ENCODE results near the gene MAGEB18.

The MAGEB18 gene

DNA sequence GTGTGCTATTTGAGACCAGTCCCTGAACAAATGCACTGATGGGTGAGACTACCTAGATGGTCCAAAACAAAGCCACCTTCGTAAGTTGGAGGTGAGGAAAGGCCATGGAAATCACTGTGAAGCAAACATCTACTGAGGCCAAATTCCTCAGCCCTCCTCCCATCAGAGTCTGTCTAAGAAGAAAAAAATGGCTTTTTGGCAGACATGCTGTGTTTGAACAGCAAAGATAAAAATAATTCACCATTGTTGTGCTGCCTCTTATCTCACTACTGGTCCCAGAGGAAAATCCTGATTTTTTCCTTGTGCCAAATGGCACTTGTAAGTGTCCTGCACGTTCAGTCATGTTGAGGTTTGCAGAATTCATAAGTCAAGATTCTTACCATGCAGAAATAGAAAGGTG is 7.9 kb downstream of the MAGEB18 start:
- TF ChIP-seq GFI1B (tag by site-specific recombination; IDR thresholded peaks at IDR 0.05) (no peak), ZNF596 (tag by site-specific recombination; IDR thresholded peaks at IDR 0.05) (no peak), ZNF692 (tag by site-specific recombination; IDR thresholded peaks at IDR 0.05) (no peak), ZNF335 (tag by site-specific recombination; conservative IDR thresholded peaks at IDR 0.05) (no peak), ZFP69B (tag by site-specific recombination; IDR thresholded peaks at IDR 0.05) (no peak), HOXD13 (CRISPR knock-in tag; IDR thresholded peaks at IDR 0.05; ENCODE audit: borderline replicate concordance) (no peak), ZNF121 (tag by site-specific recombination; IDR thresholded peaks at IDR 0.05) (no peak), ZNF175 (tag by site-specific recombination; IDR thresholded peaks at IDR 0.05) (no peak), HOXC10 (CRISPR knock-in tag; IDR thresholded peaks at IDR 0.05) (no peak), ZNF354C (tag by site-specific recombination; IDR thresholded peaks at IDR 0.05; ENCODE audit: borderline replicate concordance, low read depth) (no peak), ZSCAN30 (tag by site-specific recombination; IDR thresholded peaks at IDR 0.05) (no peak), ZNF248 (tag by site-specific recombination; IDR thresholded peaks at IDR 0.05) (no peak), ZFHX2 (tag by site-specific recombination; conservative IDR thresholded peaks at IDR 0.05) (no peak), ZNF37A (tag by site-specific recombination; IDR thresholded peaks at IDR 0.05) (no peak), ZNF146 (tag by site-specific recombination; IDR thresholded peaks at IDR 0.05) (no peak), ZNF600 (tag by site-specific recombination; IDR thresholded peaks at IDR 0.05) (no peak)
- TF ChIP-seq, protein P1, sequence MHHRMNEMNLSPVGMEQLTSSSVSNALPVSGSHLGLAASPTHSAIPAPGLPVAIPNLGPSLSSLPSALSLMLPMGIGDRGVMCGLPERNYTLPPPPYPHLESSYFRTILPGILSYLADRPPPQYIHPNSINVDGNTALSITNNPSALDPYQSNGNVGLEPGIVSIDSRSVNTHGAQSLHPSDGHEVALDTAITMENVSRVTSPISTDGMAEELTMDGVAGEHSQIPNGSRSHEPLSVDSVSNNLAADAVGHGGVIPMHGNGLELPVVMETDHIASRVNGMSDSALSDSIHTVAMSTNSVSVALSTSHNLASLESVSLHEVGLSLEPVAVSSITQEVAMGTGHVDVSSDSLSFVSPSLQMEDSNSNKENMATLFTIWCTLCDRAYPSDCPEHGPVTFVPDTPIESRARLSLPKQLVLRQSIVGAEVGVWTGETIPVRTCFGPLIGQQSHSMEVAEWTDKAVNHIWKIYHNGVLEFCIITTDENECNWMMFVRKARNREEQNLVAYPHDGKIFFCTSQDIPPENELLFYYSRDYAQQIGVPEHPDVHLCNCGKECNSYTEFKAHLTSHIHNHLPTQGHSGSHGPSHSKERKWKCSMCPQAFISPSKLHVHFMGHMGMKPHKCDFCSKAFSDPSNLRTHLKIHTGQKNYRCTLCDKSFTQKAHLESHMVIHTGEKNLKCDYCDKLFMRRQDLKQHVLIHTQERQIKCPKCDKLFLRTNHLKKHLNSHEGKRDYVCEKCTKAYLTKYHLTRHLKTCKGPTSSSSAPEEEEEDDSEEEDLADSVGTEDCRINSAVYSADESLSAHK (tag by site-specific recombination; IDR thresholded peaks at IDR 0.05) = no peak
- POLR2A ChIA-PET = no interaction called here

GRCh38 chrX:26160301-26160700 is 22.2 kb downstream of the MAGEB18 start, which contains the start of gene MAGEB6B:
MAGEB6B (plus strand) TSS chrX:26160601; CDS start chrX:26160601, 0 bp downstream.
- no peak within 1 kb of the TSS for H3K27ac ChIP-seq (ENCODE audit: extremely low read depth, low read depth, low read length)
- POLR2A ChIA-PET = no interaction called here
- H3K4me3 ChIP-seq (ENCODE audit: low read depth, low read length) = no peak within 1 kb of the TSS
- CTCF ChIA-PET = no interaction called here
- no peaks in the 10 kb centered on the region for H3K9me3 ChIP-seq (ENCODE audit: control insufficient read depth, insufficient read depth, low read depth, low read length)
- TF ChIP-seq ZBTB48 (tag by site-specific recombination; IDR thresholded peaks at IDR 0.05) (no peak), PBX3 (CRISPR knock-in tag; IDR thresholded peaks at IDR 0.05) (no peak)
- no peaks in the 10 kb centered on the region for H3K4me1 ChIP-seq (ENCODE audit: control insufficient read depth, insufficient read depth, low read length)
- no peaks in the 10 kb centered on the region for H3K36me3 ChIP-seq (ENCODE audit: control insufficient read depth in 2 of 2, insufficient read depth in 1 of 2, low read length in 2 of 2)

More for the DNA sequence above, 7.9 kb downstream of the MAGEB18 start:
- Histone ChIP-seq H3K36me3 (ENCODE audit: control insufficient read depth in 2 of 2, insufficient read depth in 1 of 2, low read length in 2 of 2) (no peaks in the 10 kb centered on the region), H3K4me3 (ENCODE audit: low read depth, low read length) (no peak overlapping the region), H3K9me3 (ENCODE audit: control insufficient read depth, insufficient read depth, low read depth, low read length) (no peaks in the 10 kb centered on the region), H3K4me1 (ENCODE audit: control insufficient read depth, insufficient read depth, low read length) (no peaks in the 10 kb centered on the region), H3K27ac (ENCODE audit: extremely low read depth, low read depth, low read length) (no peak overlapping the region)
- CTCF ChIA-PET = no interaction called here

Data from HEK293 (cell line).